ENCODE measurements around the gene FBXL14.

DNA sequence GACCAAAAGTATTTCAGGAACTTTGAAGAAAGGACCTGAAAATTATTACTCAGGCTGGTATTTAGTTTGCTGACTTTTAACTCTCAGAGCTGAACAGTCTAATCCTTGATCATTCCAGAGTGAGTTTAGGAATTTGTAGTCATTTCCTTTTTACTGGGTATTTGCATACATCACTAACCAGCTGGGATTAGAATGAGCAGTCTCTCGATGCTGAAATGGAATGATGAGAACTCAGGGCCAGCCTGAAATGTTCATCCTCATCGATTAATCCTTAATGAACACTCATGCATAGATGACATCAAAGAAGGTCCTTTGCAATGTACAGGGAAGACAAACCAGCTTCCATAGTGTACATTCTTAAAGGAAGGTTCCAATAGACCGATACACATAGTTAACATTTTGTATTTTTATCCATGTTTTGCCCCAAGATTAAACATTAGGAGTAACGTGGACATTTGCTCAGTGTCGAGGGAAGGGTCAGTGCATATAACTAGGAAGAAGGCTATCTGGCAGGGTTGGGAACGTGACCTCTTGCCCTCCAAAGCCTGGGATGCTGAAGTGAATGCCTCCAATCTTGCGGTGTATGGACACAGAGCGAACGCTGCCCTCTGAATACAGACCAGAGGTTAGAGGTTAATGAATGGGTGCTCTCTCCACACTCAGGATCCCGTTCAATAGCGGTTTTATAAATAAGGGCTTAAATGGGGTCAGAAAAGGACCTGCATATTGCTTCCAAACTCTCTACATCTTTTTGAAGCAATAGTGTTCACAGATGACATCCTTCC is 14.5 kb downstream of the FBXL14 start:
- TF ChIP-seq, protein P1, sequence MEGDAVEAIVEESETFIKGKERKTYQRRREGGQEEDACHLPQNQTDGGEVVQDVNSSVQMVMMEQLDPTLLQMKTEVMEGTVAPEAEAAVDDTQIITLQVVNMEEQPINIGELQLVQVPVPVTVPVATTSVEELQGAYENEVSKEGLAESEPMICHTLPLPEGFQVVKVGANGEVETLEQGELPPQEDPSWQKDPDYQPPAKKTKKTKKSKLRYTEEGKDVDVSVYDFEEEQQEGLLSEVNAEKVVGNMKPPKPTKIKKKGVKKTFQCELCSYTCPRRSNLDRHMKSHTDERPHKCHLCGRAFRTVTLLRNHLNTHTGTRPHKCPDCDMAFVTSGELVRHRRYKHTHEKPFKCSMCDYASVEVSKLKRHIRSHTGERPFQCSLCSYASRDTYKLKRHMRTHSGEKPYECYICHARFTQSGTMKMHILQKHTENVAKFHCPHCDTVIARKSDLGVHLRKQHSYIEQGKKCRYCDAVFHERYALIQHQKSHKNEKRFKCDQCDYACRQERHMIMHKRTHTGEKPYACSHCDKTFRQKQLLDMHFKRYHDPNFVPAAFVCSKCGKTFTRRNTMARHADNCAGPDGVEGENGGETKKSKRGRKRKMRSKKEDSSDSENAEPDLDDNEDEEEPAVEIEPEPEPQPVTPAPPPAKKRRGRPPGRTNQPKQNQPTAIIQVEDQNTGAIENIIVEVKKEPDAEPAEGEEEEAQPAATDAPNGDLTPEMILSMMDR (conservative IDR thresholded peaks at IDR 0.05 in 1 of 2, IDR thresholded peaks at IDR 0.05 in 1 of 2; ENCODE audit: extremely low read depth in 1 of 2, insufficient read depth in 1 of 2, low read depth in 1 of 2, low read length in 2 of 2) = no peak
- TF ChIP-seq EZH2 (IDR thresholded peaks at IDR 0.05; ENCODE audit: borderline replicate concordance, low read length) = no peak
